ENCODE results near the gene RAD51B.

The RAD51B gene

DNA sequence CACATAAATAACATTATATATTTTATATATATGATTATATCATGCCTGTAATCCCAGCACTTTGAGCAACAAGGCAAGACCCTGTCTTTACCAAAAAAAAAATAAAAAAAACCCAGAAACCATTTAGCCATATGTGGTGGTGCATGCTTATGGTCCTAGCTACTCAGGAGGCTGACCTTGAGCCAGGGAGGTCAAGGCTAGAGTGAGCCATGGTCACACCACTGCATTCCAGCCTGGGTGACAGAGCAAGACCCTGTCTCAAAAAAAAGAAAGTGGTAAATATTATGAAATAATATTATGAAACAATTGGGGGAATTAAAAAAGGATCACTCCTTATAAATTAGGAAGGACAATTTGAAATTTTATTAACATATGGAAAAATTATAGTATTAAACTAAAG lies 16.0 kb downstream of the RAD51B start:
- no peak for DNase-seq (ENCODE audit: low read depth)

DNA sequence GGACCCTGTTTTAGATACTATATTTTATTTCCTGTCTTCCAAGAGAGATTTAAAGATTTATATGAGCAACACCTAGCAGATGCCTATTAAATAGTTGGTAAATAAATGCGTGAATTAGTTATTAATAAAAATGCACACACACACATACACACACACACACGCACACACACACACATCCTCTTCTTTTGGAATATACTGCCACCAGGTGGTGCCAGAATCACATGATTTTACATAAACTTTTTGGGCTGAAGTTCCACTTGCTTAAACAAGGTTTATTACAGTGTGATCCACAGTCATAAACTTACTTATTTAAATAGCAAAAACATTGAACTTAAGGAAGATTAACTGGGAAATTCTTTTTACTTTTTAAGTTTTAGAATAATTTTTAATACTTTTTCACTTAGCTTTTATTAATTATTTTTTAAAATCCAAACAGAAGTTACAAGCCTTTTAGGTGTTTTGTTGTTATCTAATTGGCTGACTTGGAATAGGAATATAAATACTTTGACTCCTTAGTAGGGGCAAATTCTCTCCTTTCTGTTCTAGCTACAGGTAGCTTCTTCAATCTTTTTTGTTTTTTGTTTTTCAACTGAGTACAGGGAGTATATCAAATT lies 17.5 kb downstream of the RAD51B start:
- DNase-seq (ENCODE audit: low read depth) = peak; percentile 83

DNA sequence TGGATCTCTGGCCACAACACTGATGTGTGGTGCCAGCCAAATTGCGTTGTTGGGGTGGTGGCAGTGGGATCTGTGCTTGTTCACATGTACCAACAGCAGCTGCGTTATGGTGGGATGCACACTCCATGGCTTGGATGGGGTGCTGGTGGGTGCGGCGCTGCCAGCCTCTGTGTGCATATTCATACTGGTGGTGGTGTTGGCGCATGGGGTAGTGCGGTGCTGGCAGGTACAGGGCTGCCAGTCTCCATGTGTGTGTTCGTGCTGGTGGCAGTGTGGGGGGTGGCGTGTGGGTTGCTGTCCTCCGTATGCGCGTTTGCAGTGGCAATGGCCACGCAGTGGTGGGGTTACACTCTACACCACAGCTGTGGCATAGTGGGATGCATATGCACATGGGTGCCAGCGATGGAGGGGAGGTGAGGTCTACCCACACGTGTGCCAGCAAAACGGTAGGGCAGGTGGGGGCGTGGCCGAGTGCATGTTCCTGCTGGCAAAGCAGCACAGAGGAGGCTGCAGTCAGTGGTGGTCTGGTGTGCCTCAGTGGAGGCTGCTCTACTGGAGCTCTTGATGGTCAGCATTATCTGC lies 26.5 kb downstream of the RAD51B start:
- no peak for DNase-seq (ENCODE audit: low read depth)

DNA sequence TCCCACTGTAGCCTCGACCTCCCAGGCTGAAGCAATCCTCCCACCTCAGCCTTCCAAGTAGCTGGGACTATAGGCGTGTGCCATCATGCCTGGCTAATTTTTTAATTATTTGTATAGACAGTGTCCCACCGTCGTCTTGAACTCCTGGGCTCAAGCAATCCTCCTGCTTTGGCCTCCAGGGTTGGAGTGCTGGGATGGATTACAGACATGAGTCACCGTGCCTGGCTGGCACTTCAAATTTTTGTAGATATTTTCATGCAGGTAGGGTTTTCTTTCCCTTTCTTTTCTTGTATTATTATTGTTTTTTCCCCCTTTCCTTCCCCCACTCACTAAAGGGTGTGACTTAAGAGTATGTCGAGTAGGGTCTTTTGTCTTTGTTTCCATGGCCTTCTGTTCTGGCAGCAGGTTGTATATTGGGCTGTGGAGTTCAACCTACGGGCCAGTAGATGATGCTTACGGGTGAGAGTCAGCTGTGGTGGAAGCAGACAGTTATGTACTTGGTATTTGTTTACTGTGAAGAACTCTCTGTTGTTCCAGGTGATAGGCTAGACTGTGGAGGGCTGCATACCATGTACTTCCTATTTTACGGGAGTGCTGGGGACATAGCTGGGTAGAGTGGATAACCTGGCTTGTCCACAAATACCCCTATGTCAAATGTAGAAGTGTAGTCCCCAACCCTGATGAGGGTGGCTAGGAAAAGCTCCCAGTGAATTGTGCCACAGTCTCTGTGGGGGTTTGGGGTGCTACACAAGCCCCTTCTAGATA lies 30.7 kb downstream of the RAD51B start:
- DNase-seq (ENCODE audit: low read depth) = no peak

DNA sequence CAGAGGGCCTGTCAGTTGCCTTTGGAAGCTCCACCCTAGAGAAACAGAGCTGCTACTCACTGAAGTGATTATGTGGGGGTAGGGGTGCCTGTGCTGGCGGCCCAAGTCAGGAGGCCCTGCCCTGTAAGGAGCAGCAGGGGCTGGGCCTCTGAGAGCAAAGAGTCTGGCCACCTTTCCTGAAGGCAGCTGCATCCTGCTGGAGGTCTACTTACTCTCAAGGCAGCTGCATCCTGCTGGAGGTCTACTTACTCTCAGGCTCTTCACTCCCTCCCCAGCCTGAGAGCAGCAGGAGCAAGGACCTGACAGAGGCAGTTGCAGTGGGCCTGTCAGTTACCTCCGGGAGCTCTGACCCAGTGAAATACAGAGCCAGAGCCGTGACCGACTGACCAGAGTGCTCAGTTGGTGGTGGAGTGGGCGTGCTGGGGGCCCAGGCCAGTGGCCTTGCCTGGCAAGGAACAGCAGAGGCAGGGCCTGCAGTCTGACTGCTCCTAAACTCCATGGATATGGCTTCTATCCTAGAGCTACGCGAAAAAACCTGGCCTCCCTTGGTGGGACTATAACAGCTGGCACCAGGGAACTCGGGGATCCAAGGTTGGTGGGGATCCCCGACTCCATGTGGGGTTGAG lies 32.3 kb downstream of the RAD51B start:
- DNase-seq (ENCODE audit: low read depth) = no peak

DNA sequence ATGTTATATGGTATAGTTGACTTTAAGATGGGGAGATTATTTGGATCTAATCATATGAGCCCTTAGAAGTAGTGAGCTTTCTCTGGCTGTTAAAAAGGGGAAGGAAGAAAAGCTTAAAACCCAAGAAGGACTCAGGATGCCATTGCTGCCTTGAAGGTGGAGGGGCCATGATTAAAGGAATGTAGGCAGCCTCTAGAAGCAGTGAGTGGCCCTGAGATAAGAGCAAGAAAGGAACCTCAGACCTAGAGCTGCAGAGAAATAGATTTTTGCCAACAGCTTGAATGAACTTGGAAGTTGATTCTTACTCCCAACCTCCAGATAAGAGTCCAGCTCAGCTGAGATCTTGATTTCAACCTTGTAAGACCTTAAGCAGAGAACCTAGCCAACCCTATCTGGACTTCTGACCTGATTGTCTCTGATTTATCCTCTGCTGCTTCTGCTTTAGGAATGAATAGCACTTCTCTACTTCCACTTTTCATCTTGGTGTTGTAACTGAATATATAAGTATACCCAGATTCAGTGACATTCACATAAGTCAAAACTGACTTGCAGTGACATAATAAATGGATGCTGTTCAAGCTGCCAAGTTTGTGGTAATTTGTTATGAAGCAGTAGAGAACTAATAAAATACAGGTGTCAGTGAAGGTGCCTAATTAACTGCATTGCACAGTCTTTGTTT lies 33.5 kb downstream of the RAD51B start:
- no peak for DNase-seq (ENCODE audit: low read depth)

DNA sequence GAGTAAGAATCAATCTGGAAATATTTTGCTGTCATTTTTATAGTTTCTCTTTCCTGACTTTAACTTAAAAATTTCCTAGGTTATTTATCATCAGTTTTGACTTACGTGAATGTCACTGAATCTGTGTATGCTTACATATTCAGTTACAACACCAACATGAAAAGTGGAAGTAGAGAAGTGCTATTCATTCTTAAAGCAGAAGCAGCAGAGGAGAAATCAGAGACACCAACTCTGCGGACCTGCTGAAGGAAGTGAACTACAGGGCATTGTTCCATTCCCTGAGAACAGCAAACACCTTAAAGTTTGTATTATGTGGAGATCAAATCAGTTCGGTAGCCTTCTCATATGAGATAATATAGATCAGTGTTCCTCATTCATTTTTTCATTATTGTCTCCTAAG lies 34.1 kb downstream of the RAD51B start:
- DNase-seq (ENCODE audit: low read depth) = no peak

DNA sequence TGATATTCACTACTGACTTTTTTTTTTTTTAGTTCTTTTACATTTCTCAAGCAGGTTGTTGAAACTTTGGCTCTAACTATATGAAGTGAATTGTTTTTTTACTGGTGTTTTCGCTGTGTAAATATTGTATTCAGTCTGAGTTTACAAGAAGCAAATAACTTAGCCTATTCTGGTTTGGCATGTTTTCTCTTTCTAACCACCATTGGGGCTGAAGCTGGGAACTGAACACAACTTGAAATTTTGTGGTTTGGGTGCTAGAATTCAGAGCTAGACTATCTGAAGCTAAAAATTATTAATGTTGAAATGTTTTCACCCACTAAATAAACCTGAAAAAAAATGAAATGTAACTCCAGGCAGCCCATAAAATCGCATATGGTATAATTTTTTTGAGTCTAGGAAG lies 37.2 kb downstream of the RAD51B start:
- no peak for DNase-seq (ENCODE audit: low read depth)

DNA sequence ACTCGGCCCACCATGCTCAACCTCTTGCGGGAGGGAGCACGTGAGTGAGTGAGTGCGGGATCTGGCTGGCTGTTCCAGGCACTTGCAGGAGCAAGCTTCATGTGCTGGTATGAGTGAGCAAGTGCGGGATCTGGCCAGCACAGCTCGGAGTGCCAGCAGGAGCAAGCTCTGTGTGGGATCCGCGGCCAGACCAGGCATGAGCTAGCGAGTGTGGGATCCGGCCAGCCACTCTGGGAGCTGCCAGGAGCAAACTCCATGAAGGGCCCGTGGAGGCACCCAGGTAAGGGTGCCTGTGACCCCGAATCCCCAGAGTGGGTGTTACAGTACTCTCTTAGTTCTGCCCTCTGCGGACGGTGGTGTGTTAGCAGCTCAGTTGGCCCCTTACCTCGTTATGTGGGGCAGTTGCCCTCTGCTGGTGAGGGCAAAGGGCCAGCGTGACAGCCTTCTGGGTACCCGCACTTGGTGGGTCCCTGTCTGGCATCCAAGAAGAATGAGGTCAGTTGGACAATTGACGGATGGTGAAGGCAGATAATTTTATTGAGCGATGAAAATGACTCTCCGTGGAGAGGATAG lies 38.3 kb downstream of the RAD51B start:
- no peak for DNase-seq (ENCODE audit: low read depth)

DNA sequence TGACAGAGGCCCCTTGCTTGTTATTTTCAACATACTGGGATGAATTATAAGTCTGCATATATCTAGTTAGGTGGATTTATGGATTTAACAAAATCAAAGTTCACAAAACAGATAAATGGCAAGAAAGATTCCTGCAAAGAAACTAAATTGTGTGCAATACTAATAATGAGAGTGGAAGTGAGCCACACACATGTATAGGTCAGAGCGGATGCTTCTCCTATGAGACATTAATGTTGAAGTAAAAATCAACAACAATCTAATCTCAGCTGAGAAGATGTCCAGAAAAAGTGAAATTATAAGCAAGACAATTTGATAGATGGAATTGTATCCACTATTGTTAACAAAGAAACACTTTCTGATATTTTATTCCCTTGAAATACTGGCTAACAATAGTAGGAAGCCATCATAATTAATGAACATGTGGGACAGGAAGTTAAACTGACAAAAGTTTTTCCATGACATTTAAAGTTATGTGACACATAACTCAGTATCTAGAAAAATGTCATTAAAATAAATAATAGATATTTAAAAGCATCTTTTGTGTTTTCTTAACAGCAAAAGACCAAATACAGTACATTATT lies 39.7 kb downstream of the RAD51B start:
- DNase-seq (ENCODE audit: low read depth) = no peak

DNA sequence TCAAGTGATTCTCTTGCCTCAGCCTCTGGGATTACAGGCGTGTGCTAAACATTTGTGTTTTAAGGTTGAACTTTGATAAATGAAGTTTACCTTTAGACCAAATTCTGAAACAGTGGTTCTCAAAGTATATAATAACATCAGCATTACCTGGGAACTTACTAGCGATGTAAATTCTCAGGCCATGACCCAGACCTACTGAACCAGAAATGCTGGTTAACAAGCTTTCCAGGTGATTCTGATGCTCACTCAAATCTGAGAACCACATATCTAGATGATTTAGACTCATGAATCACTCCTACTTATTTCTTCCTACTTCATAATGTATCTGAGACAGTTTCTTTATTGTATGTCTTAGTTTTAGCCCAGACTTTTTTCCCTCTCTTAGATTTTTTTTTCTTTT lies 43.6 kb downstream of the RAD51B start:
- DNase-seq (ENCODE audit: low read depth) = no peak

DNA sequence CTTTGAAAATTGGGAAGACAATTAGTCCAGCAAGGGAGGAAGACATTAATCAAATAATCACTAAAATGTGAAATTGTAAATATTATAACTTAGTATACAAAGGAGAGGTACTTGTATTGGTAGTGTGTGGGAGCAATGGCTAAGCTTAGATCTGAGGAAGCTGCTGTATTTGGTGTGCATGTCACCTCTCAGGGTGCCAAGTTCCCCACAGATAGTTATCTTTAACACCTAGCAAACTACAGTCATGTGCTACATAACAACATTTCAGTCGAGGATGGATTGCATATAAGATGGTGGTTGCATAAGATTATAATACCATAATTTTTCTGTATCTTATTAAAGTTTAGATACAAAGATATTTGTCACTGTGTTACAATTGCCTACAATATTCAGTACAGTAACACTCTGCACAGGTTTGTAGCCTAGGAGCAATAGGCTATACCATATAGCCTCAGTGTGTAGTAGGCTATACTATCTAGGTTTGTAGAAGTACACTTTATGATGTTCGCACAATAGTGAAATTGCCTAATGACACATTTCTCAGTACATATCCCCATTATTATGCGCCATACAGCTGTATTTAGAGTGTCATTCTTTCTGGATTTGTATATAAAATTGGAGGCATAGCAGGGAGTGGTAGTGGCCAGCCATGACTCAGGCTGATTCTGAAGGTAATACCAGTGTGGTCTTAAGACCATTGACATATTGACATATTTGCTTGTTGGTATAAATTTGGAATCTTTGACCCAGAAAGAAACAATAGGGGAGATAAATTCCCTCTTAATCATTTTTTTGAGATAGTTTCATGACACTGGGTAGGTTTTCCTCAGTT lies 55.8 kb downstream of the RAD51B start:
- DNase-seq (ENCODE audit: low read depth) = peak; percentile 9

DNA sequence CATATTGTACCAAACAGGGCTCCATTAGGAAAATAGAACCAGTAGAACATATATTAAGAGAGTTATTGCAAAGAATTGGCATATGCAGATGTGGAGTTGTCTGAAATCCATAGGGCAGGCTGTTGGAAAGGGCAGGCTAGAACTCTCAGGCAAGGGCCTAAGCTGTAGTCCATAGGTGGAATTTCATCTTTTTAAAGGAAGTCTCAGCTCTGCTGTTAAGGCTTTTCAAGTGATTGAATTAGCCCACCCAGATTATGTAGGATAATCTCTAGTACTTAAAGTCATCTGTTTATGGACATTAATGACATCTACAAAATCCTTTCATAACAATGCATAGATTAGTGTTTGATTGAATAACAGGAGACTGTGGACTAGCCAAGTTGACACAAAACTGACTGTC lies 59.4 kb downstream of the RAD51B start:
- DNase-seq (ENCODE audit: low read depth) = no peak

DNA sequence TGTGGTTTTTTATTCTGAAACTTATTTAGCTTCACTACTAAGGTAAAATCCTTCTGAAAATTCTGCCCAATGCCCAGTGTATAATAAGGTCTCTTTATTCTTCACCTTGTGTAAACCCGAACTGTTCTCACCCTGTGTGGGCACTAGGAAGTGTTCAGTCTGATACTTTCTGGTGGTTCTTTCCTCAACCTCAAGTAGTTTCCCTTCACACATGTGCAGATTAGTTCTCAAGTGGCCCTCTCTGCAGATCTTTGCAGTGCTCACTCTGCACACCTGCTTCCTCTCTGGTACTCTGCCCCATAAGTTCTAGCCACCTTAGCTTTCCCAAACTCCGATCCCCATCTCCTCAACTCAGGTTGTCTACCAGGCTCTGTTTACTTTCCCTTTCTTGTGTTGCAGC lies 61.6 kb downstream of the RAD51B start:
- no peak for DNase-seq (ENCODE audit: low read depth)

DNA sequence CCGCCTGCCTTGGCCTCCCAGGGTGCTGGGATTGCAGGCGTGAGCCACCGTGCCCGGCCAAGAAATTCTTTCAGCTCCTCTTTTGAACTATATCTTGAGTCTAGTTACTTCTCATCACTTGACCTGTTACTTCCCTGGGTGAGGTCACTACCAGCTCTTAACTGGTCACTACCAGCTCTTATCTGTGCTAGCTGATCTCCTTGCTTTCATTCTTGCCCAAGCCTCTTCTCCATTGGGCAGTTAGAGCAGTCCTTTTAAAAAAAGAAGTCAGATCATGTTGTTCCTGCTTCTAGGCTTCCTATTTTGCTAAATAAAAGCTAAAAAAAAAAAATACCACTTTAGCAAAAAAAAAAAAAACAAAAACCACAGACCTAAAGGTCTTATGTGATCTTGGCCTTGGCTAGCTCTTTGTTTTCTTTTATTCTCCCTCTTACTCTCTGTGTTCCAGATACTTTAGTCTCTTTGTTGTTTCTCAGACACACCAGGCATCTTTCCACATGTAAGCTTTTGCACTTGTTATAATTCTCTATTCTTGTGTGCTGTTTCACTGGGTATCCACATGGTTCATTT lies 63.5 kb downstream of the RAD51B start:
- DNase-seq (ENCODE audit: low read depth) = no peak

DNA sequence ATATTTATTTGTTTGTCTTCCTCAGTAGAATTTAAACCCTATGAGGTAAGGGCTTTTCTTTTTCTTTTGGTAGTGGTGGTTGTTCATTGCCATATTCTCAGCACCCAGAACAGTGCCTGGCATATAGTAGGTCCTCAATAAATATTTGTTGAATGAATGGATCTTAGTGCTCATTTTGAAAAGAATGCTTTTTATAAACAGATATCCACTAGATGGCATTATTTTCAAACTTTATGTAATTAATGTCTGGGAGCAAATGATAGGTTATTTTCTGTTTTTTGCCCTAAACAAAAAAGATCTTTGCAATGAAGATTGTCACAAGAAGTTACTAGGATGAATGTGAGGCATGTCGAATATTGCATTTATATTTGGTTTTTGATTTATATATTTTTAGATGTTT lies 64.1 kb downstream of the RAD51B start:
- peak; percentile 52 for DNase-seq (ENCODE audit: low read depth)

DNA sequence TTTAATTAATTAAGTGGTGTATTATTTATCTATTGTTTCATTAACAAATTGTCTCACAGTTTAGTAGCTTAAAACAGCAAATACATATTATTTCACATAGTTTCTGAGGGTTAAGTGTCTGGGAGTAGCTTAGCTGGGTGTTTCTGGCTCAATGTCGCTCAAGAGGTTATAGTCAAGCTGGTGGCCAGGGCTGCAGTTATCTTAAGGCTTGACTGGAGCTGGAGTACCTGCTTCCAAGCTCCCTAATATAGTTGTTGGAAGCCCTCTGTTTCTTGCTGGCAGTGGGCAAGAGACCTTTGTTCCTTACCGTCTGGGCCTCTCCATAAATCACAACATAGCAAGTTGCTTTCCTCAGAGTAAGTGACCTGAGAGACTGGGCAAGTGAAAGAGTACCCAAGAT lies 66.6 kb downstream of the RAD51B start:
- no peak for DNase-seq (ENCODE audit: low read depth)

DNA sequence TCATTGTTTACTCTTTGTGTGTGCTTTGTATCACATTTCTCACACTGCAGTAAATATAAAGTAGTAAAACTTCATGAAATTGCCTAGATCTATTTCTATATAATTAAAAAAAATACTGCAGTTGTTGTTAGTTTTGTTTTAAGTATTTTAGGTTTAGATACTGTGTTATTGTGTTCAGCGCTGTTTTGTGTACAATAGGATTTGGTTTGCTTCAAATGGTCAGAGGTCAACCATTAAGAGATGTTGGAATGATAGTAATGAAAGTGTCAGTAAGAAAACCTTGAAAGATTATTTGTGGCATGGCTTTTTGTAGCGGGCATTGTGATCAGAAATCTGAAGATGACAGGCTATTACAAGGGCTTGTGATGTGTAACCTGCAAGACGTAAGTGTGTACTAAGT lies 67.9 kb downstream of the RAD51B start:
- DNase-seq (ENCODE audit: low read depth) = no peak

DNA sequence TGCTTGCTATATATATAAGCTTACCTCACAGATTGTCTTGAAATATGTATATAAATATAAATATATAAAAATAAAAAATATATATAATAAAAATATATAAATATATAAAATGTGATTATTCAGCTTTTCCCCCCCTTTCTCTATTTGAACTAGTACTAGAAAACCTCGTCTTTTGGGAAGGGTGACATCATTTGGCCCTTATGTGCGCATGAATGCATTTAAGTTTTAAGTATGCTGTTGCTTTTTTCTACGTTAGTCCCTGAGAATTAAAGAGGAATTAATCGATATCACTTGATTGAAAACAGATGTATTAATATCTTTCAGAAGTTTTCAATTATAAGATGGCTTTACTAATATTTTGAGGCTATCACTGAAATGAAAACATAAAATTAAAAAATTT lies 69.9 kb downstream of the RAD51B start:
- no peak for DNase-seq (ENCODE audit: low read depth)

DNA sequence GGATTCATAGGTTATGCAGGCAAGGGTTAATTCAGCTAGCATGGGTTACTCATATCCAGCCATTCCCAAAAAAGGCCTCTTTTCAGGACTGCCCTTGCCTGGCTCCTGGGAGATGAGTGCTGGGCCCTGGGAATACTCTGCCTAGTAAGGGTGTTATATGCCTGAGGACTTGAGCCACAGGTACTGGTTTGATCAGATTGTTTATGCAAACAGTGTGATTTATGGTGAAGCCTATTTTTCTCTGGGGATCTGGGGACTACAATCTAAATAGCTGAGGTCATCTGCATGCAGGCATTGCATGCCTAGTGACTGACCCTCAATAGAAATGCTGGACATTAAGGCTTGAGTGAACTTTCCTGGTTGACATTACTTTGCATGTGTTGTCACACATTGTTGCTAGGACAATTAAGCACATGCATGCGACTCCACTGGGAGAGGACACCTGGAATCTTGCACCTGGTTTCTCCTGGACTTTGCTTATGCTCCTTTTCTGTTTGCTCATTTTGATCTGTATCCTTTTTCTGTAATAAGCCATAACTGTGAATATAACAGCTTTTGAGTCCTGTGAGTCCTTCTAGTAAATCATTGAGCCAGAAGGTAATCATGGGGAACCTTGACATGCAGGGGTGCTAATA lies 73.0 kb downstream of the RAD51B start:
- DNase-seq (ENCODE audit: low read depth) = no peak
